AG04449 (cell line): ENCODE measurements around the gene ZBTB1.
A peak's percentile ranks its signal among the peaks of the same experiment; 100 is the strongest.
"Not testable (repeated sequence)": the region's sequence is repeated elsewhere in the genome, so short reads cannot be mapped to it uniquely, and the experiment has no call there.

Experiments
- CTCF ChIA-PET: fragments of 350-600 bp; formaldehyde crosslinking; extraction: SDS; loops from one replicate; lab custom pipeline; 2021; ENCODE audit warnings: antibody characterized with exemption; lab: Yijun Ruan, JAX
- POLR2A ChIA-PET: fragments of 400-600, 350-600 bp; formaldehyde crosslinking; extraction: SDS; loops from one replicate; lab custom pipeline; 2020; ENCODE audit warnings: antibody characterized with exemption, inconsistent platforms; lab: Yijun Ruan, JAX
- DNase-seq: peaks from one replicate; pipeline ENCODE4 v3.0.0-alpha.2; 2010; ENCODE audit warnings: low read depth, low spot score
- H3K4me3 ChIP-seq: 2 replicates; pipeline ENCODE4 v1.5.1; 2011; ENCODE audit warnings: low read depth, mild to moderate bottlenecking, control low read depth, low read length
- TF ChIP-seq, protein P1 (sequence below): IDR thresholded peaks from one replicate; pipeline ENCODE4 v1.5.1; 2011; ENCODE audit warnings: mild to moderate bottlenecking, moderate library complexity, low read length, control low read depth, inconsistent platforms; ENCODE audit not compliant: insufficient read depth; ENCODE audit errors: missing control alignments

ZBTB1 gene

DNA sequence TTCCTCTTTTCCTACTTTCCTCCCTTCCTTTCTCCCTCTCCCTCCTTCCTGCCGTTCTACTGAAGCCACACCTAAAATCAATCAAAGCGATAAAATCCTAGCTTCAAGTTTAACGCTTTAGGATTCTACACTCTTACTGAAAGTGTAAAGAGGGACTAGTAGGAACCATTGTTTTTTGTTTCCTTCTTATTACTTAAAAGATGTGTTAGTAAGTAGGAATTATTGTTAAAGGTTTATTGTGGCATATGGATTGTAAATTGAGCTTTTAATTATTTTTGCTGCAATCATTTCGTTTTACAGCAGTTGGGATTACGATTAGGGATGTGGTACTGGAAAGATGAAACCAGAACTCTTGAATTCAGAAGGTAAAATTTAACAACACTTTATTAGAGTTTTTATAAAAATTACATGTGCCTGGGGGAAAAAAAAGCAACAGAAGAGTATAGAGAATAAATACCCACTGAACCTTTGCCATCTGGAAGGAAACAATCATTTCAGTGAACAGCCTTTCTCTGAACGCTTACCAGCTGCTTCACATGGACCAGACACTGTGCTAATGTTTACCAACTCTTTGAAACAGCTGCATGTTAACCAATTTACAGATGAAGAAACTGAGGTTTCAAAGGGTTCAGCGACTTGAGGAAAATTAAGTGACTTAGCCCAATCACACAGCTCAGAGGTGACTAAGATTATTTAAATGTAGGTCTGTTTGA is 46.2 kb downstream of the ZBTB1 start:
- ChIA-PET CTCF (interaction anchor here (0.8 to 2.1 kb wide), 6 partner anchors 8 to 92 kb away, joined by 3 to 10 read pairs (median 6); partner anchors contain the start of gene HSPA2), POLR2A (interaction anchor here (4.7 kb wide), 1 partner anchor 10 kb away, joined by 28 read pairs; the partner anchor contains the start of gene HSPA2)
- no peak overlapping the region for H3K4me3 ChIP-seq
- DNase-seq = no peak
- TF ChIP-seq, protein P1, sequence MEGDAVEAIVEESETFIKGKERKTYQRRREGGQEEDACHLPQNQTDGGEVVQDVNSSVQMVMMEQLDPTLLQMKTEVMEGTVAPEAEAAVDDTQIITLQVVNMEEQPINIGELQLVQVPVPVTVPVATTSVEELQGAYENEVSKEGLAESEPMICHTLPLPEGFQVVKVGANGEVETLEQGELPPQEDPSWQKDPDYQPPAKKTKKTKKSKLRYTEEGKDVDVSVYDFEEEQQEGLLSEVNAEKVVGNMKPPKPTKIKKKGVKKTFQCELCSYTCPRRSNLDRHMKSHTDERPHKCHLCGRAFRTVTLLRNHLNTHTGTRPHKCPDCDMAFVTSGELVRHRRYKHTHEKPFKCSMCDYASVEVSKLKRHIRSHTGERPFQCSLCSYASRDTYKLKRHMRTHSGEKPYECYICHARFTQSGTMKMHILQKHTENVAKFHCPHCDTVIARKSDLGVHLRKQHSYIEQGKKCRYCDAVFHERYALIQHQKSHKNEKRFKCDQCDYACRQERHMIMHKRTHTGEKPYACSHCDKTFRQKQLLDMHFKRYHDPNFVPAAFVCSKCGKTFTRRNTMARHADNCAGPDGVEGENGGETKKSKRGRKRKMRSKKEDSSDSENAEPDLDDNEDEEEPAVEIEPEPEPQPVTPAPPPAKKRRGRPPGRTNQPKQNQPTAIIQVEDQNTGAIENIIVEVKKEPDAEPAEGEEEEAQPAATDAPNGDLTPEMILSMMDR = no peak

DNA sequence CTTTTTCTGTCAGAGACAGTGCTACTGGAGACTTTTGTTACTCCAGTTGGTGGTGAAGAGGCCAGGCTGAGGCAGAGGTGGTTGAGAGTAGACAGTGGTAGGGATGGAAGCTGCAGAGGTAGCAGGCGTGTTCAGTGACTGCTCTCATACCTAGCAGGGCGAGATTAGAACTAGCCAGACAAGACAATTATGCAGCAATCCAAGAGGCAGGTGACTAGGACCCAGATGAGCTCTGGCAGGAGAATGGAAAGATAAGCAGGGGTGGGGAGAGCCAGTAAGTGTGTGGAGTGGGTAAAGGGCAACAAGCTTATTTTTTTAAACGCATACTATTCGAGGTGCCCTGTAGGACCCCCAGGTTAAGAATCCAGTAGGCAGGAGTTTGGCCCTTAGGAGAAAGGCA is 50.0 kb downstream of the ZBTB1 start:
- ChIA-PET POLR2A (interaction anchor here (1.9 kb wide), 1 partner anchor 14 kb away, joined by 7 read pairs; the partner anchor contains the start of gene HSPA2), CTCF (interaction anchor here (1.0 to 3.5 kb wide), 4 partner anchors 12 to 82 kb away, joined by 3 to 14 read pairs (median 7); partner anchors contain the start of gene HSPA2)
- DNase-seq = no peak
- TF ChIP-seq, protein P1 = no peak
- H3K4me3 ChIP-seq = no peak overlapping the region

- TF ChIP-seq, protein P1 = no peak
- ChIA-PET CTCF (interaction anchor here (0.6 to 1.0 kb wide), 2 partner anchors 12 to 13 kb away, joined by 3 to 4 read pairs; no protein-coding TSS in a partner anchor), POLR2A (interaction anchor here (0.6 to 1.0 kb wide), 2 partner anchors 16 to 198 kb away, joined by 3 to 4 read pairs; partner anchors contain the start of gene HSPA2)
- H3K4me3 ChIP-seq = no peak overlapping the region
- peak; percentile 53 for DNase-seq
These were observed 52.0 kb downstream of the ZBTB1 start for GRCh38 chr14:64556526-64556925.

GRCh38 chr14:64558216-64558615 is 53.6 kb downstream of the ZBTB1 start:
- DNase-seq, CTCF ChIA-PET, H3K4me3 ChIP-seq: not testable (repeated sequence)
- POLR2A ChIA-PET = interaction anchor here (2.1 kb wide), 1 partner anchor 18 kb away, joined by 10 read pairs; the partner anchor contains the start of gene HSPA2

GRCh38 chr14:64561631-64562030 is 57.1 kb downstream of the ZBTB1 start:
- TF ChIP-seq, protein P1 = no peak
- CTCF ChIA-PET = interaction anchor here (1.2 to 2.3 kb wide), 3 partner anchors 11 to 79 kb away, joined by 3 to 6 read pairs (median 3); partner anchors contain the start of gene HSPA2
- DNase-seq = no peak
- H3K4me3 ChIP-seq = no peak overlapping the region
- POLR2A ChIA-PET = interaction anchor here (1.5 kb wide), 1 partner anchor 21 kb away, joined by 5 read pairs; the partner anchor contains the start of gene HSPA2

DNA sequence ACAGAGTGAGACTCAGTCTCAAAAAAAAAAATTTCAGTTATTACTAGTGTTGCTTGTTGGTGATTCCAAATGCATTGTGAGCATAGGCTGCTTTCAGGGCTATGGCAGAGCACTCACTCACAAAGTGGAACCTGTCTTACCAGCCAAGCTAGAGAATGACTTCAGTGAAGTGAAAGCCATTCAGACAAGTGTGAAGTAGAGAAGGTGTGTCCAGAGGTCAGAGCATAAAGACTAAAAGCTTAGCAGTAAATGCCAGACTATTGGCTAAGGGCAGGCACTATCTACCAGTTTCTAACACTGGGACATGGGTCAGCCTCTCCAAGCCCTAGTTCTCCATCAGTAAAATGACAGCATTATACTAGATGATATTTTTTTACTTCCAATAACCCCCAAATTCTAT is 57.9 kb downstream of the ZBTB1 start:
- TF ChIP-seq, protein P1 = no peak
- POLR2A ChIA-PET = interaction anchor here (1.5 kb wide), 1 partner anchor 22 kb away, joined by 5 read pairs; the partner anchor contains the start of gene HSPA2
- no peak overlapping the region for H3K4me3 ChIP-seq
- CTCF ChIA-PET = no interaction called here
- DNase-seq = no peak
